Amniotic stem cell (primary cell): ENCODE results near the gene ATP10A.

Experiments used
- DNase-seq: peaks from one replicate; lab custom pipeline; 2025; lab: John Stamatoyannopoulos, UW

The ATP10A gene

DNA sequence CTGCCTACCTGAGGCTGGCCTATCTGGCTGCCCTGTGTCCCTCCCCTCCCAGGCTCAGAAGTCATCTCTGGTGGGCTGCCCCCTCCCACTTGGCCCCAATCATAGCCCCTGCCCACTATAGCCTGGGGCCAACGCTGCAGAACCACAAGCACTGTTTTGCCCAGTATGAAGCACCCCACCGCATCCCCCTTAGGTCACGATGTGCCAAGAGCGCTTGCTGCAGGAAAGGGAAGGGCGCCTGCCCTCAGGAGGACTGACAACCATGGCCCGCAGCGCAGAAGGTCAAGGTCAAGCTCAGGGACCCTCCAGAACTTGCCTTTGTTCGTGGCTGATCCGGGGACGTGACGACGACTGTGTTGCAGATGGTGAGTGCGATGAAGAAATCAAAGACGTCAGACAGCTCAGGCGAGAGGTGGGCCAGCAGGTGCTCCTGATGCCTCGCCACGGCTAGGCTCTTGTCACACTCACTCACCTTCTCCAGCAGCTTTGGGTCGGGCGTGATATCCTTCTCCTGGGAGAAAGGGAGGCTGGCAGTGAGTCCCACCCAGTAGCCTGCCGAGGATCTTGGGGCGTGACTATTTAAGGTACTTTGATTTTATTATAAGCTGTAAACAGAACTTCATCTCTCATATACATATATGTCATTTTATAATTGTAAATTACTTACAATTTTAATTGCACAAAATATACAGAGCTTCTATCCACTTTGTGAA, 146.6 kb downstream of the ATP10A start:
- DNase-seq = no peak

DNA sequence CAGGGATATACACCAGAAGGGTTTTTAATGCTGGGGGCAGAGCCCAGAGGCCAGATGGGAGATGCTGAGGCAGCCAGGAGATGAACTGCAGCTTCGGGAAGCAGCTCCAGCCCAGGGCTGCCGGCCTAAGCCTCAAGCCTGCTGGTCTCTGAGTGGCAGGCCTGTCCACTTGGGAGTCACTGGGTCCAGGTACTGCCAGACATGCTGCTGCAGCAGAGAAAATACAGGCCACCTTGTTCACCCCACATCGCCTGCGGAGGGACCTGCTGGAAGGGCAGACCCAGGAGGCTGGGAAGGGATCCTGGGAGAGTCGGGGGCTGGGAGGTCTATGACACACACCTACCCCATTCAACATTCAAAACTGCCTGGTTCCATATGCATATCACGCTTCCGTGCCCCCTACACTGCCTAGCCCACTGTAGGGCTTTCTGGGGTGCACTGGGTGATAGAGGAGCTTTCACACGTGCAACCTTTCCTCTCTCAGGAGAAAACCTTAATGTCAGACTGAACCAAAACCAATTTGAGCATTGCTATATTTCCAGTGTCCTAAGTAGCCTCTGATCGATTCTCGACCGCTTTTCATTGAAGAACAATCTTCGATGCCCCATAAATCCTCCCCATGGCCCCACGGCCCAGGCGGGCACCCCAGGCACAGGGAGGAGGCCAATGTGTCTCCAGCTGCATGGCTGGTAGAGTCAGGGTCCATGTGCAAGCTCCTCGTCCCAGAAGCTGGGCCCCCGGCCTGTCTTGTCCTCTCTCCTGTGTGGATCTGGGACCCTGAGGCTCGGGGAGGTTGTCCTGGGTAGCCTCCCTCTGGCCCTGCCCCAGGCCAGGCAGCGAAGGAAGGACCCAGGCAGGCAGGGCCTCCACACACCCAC, 147.4 kb downstream of the ATP10A start:
- DNase-seq = no peak

DNA sequence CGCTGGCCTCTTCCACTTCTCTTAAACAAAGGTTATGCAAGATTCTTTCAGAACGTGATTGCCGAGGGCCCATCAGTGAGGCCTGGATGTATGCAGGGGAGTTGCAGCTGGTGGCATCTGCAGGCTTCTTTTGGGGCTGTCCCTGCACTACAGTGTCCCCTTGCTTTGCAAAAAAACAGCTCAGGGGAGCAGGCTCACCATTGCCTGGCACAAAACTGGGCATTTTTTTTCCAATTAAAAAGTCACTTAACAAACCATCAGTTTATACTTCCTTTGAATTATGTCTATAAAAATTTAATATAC, 148.6 kb downstream of the ATP10A start:
- DNase-seq = no peak

DNA sequence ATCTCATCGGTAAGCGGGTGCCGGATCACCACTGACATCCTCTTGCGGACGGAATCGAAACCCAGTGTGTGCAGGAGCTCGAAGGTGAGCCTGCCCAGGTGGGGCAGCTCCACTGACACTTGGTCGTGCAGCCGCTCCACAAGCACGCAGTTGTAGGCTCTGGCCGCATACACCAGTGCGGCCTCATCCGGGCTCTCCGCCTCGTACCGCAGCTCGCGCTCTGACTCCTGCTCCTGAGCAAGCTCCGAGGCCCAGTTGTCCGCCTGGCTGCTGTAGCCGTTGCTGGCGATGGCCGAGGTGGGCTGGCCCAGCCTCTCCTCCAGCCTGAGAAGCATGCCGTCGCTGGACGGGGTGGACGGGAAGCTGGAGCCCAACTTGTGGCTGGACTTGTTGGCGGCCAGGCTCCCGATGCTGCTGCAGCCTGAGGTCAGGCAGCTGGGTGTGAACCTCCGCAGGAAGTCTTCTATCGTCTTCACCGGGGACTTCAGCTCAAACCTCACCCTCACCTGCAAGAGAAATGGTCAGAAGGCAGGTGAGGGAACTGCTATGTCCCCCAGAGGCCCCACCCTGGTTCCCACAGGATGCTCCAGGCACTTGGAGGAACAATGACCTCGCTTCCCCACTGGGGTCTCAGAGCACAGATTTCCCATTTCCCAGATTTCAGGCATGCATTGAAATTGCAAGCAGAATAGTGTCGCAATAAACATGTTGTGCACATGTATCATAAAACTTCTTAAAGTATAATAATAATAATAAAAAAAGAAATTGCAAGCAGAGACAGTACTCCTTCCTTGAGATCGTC, 149.2 kb downstream of the ATP10A start:
- no peak for DNase-seq

DNA sequence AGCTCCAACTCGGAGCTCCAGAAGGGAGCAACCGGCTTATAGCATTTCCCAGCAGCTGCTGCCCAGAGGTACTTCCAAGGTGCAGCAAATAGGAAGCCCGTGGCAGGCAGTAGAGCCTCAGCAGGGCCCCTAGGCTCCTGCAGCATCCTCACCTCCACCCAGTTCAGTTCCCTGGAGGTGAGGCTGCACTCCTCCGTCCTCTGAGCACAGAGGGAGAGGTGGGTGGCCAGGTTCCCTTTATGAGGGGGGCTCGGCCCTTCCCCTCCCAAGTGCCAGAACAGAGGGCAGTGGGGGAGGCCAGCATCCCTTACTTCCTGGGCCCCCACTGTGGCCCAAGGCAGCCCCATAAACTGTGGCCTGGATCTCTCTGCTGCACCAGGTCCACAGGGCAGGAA, 150.2 kb downstream of the ATP10A start:
- no peak for DNase-seq

DNA sequence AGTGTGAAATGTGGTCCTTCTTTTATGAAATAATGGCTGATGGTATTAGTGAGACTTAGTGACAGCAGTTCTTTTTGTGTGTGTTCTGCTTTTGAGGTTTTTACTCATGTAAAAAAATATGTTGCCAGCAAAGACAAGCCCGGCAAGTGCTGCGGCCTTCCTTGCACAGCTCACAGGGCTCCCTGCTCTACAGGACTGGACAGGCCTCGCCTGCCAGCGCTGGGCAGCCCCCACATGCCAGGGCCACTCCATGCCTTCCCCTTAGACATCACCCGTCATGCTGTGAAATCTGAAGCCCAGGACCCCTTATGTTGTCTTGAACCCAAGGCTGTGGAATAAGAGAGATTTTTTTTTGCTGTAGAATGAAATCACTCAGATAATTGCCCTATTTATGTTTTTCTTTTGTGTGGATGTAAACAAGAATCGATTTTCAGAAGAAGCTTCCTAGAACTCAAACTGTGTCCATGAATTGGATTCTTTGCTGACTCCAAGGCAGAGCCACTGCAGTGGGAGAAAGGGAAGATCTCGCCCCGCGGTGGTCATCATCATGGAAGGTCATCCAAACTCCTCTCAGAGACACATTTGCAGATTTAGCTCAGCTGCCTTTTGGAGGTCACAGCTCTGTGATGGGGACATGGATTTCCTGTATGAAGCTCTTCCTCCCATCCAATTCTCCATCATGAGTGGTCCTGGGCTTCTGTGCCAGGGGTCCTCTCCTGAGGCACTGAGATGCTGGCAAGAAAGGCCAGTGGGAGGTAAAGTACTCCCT, 150.8 kb downstream of the ATP10A start:
- DNase-seq = no peak

DNA sequence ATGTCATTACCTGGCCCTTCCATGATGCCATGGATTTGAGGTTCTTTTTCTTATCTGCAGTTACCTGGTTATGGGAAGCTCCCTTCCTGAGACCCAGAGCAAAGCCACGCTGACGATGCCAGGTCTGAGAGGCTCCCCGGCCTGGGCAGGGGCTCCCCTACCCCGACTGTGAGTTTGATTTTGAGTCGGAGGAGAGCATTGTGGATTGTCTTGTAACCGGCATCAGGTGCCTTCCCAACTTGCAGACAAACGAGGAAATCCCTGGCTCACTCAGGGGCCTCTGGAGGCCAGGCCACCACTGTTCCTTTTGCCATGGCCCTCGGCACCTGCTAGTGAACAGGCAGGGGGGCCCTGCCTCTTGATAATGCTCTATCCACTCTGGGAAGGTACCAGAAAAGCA, 151.4 kb downstream of the ATP10A start:
- DNase-seq = no peak

DNA sequence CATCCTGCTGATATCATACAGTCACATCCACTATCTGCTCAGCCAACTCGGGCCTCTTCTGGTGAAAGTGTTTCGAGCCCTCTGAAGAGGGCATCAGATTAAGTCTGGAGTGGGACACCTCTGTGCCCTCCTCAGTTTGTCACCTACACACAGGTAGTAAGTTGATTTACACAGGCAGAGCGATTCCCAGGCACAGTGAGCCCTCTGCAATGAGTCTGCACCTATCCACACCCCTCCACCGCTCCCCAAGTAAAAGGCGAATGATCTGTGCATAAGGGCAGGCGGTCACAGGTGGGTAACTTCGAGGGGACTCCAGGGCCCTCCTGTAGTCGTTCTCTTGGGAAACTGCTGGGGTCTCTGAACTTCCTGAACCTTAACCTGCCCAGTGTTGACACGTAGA, 152.0 kb downstream of the ATP10A start:
- DNase-seq = no peak

DNA sequence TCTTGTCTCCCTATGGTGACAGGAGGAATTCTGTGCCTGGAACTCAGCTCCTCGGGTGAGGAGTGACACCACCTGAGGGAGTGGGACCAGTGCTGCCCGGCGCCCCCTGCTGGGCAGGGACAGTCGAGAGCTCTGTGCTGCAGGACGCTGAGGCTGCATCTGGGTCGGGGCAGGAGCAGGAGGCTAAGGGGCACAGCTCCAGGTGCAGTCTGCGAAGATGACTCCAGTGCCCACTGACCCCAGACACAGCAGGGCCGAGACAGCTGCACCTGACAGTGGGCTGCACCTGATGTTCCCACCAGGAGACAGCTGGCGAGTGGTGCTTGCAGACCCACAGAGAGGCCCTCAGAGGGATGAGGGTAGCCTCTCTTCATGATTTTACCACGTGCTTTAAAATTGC, 152.9 kb downstream of the ATP10A start:
- DNase-seq = no peak

DNA sequence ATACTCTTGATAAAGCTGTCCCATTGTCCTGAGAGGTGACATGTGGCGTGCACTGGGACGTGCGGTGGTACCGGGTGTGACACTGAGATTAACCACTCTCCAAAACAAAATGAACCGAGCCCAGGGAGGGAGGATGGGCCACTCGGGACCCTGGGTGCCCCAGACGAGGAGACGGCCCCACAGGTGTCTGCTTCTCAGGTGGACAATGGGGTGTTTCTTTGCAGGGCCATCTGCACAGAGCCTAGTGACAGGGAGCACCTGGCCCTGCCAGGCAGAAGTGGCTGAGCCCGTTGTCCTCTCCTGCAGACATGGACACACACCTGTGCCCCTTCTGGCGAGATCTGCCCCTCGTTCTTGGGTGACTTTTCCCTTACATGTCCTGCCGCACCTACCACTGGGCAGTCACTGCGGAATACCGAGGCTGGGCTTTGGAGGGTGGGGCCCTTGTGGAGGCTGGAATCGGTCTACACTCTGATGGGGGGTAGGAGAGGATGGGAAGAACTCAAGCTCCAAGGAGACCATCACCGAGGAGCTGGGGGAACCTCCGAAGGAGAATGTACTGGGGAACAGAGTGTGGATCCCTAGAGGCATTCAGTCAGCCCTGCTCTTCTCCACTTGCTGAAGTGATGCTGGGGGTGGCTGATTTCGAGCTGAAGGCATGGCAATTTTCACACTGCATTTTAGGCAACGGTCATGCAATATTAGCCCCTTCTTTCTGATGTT, 153.5 kb downstream of the ATP10A start:
- DNase-seq = no peak

DNA sequence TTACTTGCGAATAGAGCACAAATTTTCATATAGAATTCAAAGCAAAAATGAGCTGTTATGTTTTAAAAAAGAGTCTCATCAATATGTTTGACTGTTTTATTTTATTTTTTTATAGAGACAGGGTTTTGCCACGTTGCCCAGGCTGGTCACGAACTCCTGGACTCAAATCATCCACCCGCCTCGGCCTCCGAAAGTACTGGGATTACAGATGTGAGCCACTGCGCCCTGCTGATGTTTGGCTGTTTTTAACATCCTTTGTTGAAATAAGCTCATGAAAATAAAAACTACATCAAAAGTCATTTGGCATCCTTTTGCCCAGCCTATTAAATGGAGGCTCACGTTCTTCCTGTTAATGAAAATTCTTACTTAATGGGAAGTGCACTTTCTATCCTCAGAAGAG, 154.7 kb downstream of the ATP10A start:
- no peak for DNase-seq

DNA sequence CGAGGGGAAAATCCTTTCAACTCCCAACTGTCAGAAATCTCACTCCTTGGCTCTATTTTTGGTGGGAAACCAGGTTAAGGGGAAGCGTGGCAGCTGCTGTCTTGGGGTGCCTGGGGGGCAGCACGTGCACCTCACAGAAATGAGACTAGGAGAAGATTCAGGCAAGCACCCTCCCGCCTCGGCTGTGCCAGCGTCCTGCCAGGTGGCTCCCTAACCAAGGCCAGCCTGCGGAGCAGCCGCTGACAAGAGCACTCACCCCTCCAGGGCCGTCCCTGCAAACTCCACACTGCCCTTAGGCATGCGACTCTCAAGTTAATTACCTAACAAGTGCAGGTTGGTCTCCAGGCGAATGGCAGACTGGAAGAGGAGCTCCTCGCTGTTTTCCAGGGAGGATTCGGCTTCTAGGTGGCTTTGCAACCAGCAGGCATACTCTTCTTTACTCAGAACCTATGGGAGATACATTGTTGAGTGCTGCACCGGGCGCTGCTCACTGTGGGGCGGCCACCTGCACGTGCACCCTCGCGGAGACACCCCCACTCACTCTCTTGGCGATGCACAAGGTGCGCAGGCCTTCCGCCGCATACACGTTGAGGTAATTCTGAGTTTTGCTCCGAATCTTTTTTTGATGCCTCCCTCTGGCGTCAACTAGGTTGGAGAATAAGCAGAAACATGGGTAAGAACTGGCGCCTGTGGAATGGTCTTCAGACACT, 155.3 kb downstream of the ATP10A start:
- DNase-seq = no peak

DNA sequence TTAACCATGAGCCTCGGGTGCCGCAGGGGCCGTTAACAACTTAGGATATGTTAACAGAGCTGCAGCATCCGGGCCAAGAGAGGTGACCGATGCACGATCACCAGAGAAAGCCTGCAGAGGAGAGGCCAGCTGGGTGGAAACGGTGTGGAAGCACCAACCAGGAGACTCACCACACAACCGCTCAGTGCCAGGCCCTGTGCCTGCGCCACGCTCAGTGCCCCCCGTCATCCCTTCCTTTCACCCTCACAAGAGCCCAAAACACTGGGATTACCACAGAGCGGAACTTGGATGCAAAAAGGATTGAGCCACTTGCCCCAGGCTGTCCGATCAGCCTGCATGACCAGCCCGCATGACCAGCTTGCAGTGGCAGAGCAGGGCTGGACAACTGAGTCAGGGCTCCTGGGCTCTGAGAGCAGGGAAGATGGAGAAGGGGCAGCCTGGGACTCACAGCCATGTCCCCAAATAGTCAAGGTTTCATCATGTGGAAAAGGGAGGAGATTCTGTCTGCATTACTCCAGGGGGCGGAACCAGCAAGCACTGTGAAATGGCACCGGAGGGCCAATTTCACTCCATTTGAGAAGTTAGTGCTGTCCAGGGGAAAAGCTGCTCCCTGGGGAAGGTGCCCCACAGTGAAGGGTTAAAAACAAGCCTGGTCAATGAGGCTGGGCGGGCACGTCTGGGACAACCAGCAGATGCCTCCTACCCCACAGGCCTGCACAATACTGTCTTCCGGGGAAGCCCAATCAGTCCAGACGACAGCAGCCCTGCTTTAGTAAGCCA, 156.8 kb downstream of the ATP10A start:
- DNase-seq = no peak

DNA sequence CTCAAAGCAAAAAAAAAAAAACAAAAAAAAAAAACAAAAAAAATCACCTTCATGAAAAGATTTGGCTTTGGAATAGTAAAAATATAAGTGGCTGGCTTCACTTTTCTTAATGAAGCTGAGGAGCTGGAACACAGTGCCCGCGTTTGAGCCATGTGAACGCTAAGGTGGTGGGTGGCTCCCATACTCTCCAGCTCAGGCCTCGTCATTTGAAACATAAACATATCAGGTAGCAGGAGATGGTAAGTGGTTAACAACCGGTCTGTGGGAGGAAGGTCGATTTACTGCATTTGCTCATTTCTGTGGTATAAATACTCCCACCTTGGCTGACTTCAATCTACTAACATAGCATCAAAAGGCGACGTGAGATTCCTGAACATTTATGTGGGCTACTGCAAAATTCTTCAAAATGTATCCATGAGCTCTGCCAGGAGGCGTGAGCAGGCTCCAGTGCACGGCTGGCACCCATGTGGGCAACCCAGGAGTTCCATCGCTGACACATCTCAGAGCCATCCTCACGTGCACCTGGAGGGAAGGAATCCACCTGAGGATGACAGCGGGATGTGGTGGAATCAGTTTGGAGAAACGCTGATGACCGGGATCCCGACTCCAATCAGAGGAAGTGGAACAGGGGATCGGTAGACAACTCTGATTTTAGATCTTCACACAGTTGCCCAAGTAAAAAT, 157.6 kb downstream of the ATP10A start:
- no peak for DNase-seq

DNA sequence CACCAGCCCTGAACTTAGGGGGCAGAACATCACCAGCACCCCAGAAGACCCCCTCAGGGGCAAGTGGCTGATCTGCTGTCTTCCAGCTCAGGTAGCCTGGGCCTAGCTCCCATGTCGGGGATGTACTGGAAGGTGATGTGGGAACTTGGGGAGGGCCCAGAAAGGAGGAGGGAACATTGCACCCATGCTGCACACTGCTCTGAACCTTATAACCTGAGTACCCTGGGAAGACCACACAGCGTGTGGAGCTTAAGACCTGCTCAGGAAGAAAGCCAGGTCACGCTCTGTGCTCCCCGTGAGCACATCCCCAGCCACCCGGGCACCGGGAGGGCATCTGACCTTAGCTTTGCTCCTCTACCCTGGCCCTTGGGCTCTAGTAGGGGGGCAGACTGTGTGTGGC, 159.4 kb downstream of the ATP10A start:
- DNase-seq = no peak

DNA sequence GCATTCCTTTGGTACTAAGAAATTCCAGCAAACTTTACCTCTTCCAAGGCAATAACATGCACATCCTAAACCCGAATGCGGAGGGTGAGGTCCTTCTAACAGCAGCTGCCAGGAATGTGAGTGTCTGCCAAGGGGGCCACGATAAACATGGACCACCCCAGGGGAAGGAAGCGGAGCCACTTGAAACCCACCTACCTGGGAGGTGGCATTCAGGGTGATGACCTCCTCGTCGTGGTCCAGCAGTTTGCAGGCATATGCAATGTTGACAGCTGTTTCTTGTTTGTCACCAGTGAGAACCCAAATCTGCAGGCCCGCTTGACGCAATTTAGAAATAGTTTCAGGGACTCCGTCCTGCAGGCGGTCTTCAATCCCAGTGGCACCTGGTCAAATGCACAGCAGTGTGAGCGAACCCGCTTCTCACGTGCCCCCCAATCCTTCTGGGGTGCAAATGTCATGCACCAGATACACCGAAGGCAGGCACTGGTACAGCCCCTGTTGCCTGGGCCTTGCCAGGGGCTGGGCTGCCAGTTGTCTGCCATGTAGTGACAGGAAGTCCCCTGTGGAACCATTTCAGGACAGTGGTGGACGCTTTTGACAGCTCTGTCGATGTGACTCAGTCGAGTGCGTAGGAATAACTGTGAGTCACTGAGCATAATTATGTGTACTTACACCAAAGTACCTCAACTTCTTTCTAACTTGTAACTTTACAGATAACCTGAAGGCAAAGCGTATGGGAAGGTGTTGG, 161.2 kb downstream of the ATP10A start:
- DNase-seq = no peak

DNA sequence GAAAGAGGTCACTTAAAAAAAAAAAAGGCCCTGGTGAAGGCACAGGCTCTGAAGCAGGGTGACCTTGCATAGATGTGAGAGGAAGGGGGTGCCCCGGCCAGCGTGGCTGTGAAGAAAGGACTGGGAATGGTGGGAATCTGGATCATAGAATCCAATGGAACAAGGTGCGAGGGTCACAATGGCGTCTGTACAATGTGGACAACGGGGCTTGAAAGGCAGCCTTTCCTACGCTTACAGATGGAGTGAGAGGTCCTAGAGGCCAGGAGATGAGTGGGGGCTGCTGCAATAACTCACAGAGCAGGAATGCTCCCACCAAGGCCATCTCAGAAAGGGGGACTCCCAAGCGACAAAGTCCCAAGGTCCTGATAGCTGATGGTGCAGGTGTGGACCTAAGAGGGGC, 162.2 kb downstream of the ATP10A start:
- no peak for DNase-seq

DNA sequence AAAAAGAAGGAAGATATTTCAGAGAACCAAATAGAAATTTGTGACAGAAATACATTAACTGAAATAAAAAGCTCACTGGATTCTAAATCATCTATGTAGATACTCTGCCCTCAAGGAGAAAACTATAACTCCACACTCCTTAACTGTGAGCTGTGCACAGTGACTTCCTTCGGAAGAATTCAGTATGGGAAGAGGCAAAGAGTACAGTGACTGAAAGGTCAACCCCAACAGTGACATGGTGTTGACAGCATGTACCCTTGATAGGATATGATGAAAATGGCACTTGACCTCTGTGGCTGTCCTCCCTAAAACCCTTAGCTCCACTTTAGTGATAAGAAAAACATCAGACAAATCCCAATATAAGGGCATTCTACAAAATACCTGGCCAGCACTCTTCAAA, 165.5 kb downstream of the ATP10A start:
- no peak for DNase-seq
